HCT116 (cell line): ENCODE measurements around the gene EDN2. TPM values are rescaled to one million over a fixed set of nuclear protein-coding genes. Genes with fewer than 3 reads are reported as not detected.

Source experiments
- ATAC-seq: fragments of 200-7000 bp; cut with Tn5 transposase; 2 replicates; pipeline ENCODE4 v1.9.1; 2020; ENCODE audit warnings: mild to moderate bottlenecking, moderate library complexity
- BruUV-seq: library from RNA; stranded (reverse); fragments of 400-500 nt; replicated peaks from 2 replicates; lab custom pipeline; 2021; lab: Mats Ljungman, UMichigan
- CTCF ChIA-PET: fragments of 300-600 bp; sonication (Branson Sonifier 250); formaldehyde crosslinking; loops from one replicate; lab custom pipeline; 2021; ENCODE audit warnings: antibody characterized with exemption; lab: Charles Lee
- POLR2A ChIA-PET: fragments of 300-600, 350-600 bp; sonication (Branson Sonifier 250); formaldehyde crosslinking; loops from one replicate; lab custom pipeline; 2021; ENCODE audit warnings: antibody characterized with exemption; lab: Charles Lee
- RAD21 ChIA-PET, 2 experiments: fragments of 300-600 bp; sonication (Branson Sonifier 250); formaldehyde crosslinking; loops; one replicate each; lab custom pipeline; 2023; ENCODE audit warnings: low total read pairs in 2 of 2; ENCODE audit not compliant: uncharacterized antibody in 2 of 2, unreplicated experiment in 2 of 2, low non-redundant PET in 1 of 2; lab: Charles Lee
- DNase-seq: peaks from one replicate; pipeline ENCODE4 v3.0.0-alpha.2; 2010; ENCODE audit warnings: low read depth, low spot score
- H2AFZ ChIP-seq: fragments of 200-600 bp; shearing (Covaris generic), sonication (generic); 2 replicates; pipeline ENCODE4 v1.6.1; 2017; ENCODE audit warnings: low read depth, mixed run types, mixed read lengths, antibody characterized with exemption, low read length; ENCODE audit not compliant: poor library complexity, severe bottlenecking
- H3K27ac ChIP-seq: 2 replicates; pipeline ENCODE4 v1.5.1; 2012; ENCODE audit warnings: low read depth, low read length
- H3K27me3 ChIP-seq: fragments of 200-600 bp; sonication (generic); 2 replicates; pipeline ENCODE4 v1.6.1; 2016; ENCODE audit warnings: mixed run types, low read length, mixed read lengths; ENCODE audit not compliant: insufficient read depth
- H3K36me3 ChIP-seq, 2 experiments: fragments of 200-500 bp in 1 of 2; fragments of 200-600 bp in 1 of 2; sonication (Bioruptor generic) in 1 of 2; sonication (generic) in 1 of 2; 2 replicates each; pipeline versions ENCODE4 v1.5.1 to v1.6.1; 2014 to 2016; ENCODE audit warnings: low read length in 2 of 2, inconsistent platforms in 1 of 2, mixed read lengths in 1 of 2, mixed run types in 1 of 2; ENCODE audit not compliant: insufficient read depth in 2 of 2, control insufficient read depth in 1 of 2
- H3K4me1 ChIP-seq, 2 experiments: fragments of 200-600 bp in 1 of 2; sonication (generic) in 1 of 2; 2 replicates each; pipeline versions ENCODE4 v1.5.1 to v1.6.1; 2012 to 2017; ENCODE audit warnings: low read length in 2 of 2, inconsistent platforms in 1 of 2, mild to moderate bottlenecking in 1 of 2, mixed read lengths in 1 of 2, mixed run types in 1 of 2, moderate library complexity in 1 of 2; ENCODE audit not compliant: insufficient read depth in 2 of 2, control insufficient read depth in 1 of 2
- H3K4me2 ChIP-seq: fragments of 200-600 bp; sonication (generic); 2 replicates; pipeline ENCODE4 v1.6.1; 2017; ENCODE audit warnings: mixed run types, low read length, mixed read lengths
- H3K4me3 ChIP-seq, 2 experiments: fragments of 200-600 bp in 1 of 2; sonication (generic) in 1 of 2; replicated peaks in 1 of 2; 2 replicates each; pipeline ENCODE4 v1.5.1; 2011 to 2016; ENCODE audit warnings: low read length in 2 of 2, control low read depth in 1 of 2, low read depth in 1 of 2, mild to moderate bottlenecking in 1 of 2, mixed read lengths in 1 of 2, mixed run types in 1 of 2
- H3K79me2 ChIP-seq: fragments of 200-600 bp; sonication (generic); 2 replicates; pipeline ENCODE4 v1.6.1; 2017; ENCODE audit warnings: mild to moderate bottlenecking, mixed run types, low read length, moderate library complexity, mixed read lengths; ENCODE audit not compliant: insufficient read depth
- H3K9ac ChIP-seq: fragments of 200-600 bp; sonication (generic); 2 replicates; pipeline ENCODE4 v1.6.1; 2016; ENCODE audit warnings: low read length, mixed read lengths
- H3K9me2 ChIP-seq: fragments of 200-600 bp; sonication (generic), shearing (Covaris generic); 2 replicates; pipeline ENCODE4 v1.6.1; 2017; ENCODE audit warnings: mixed run types, mild to moderate bottlenecking, moderate library complexity; ENCODE audit not compliant: insufficient read depth
- H3K9me3 ChIP-seq, 2 experiments: fragments of 200-500 bp in 1 of 2; fragments of 200-600 bp in 1 of 2; sonication (Bioruptor generic) in 1 of 2; sonication (generic) in 1 of 2; 2 replicates each; pipeline ENCODE4 v1.6.1; 2014 to 2017; ENCODE audit warnings: low read length in 2 of 2, mixed read lengths in 2 of 2, inconsistent platforms in 1 of 2, low read depth in 1 of 2, mild to moderate bottlenecking in 1 of 2, mixed run types in 1 of 2, moderate library complexity in 1 of 2; ENCODE audit not compliant: control insufficient read depth in 1 of 2, insufficient read depth in 1 of 2
- H4K20me1 ChIP-seq: fragments of 200-600 bp; sonication (generic), shearing (Covaris generic); 2 replicates; pipeline ENCODE4 v1.6.1; 2017; ENCODE audit warnings: mixed run types, mild to moderate bottlenecking, moderate library complexity; ENCODE audit not compliant: insufficient read depth
- ATF3 ChIP-seq: IDR thresholded peaks from 2 replicates; pipeline ENCODE4 v1.6.1; 2012
- CBX3 ChIP-seq: IDR thresholded peaks from 2 replicates; pipeline ENCODE4 v1.6.1; 2012; ENCODE audit warnings: low read depth
- CEBPB ChIP-seq: IDR thresholded peaks from 2 replicates; pipeline ENCODE4 v1.6.1; 2012; ENCODE audit warnings: low read depth
- EZH2 ChIP-seq: fragments of 200-600 bp; sonication (generic); IDR thresholded peaks from 2 replicates; pipeline ENCODE4 v1.6.1; 2017; ENCODE audit warnings: antibody characterized with exemption, mixed run types
- EZH2phosphoT487 ChIP-seq: fragments of 200-600 bp; IDR thresholded peaks from 2 replicates; pipeline ENCODE4 v1.6.1; 2018; ENCODE audit warnings: antibody characterized with exemption, borderline replicate concordance
- JUND ChIP-seq: IDR thresholded peaks from 2 replicates; pipeline ENCODE4 v1.6.1; 2012
- POLR2A ChIP-seq: IDR thresholded peaks from 2 replicates; pipeline ENCODE4 v1.7.0; 2011; ENCODE audit warnings: borderline replicate concordance; ENCODE audit not compliant: insufficient read depth, insufficient read length; ENCODE audit errors: extremely low read depth
- POLR2AphosphoS5 ChIP-seq: IDR thresholded peaks from 2 replicates; pipeline ENCODE4 v1.6.1; 2011; ENCODE audit warnings: mild to moderate bottlenecking, low read depth, low read length, moderate library complexity
- RAD21 ChIP-seq: IDR thresholded peaks from 2 replicates; pipeline ENCODE4 v1.6.1; 2012; ENCODE audit warnings: low read depth, mild to moderate bottlenecking
- REST ChIP-seq: IDR thresholded peaks from 2 replicates; pipeline ENCODE4 v1.6.1; 2012; ENCODE audit warnings: low read depth
- SIN3A ChIP-seq: IDR thresholded peaks from 2 replicates; pipeline ENCODE4 v1.6.1; 2012; ENCODE audit warnings: low read depth
- SP1 ChIP-seq: IDR thresholded peaks from 2 replicates; pipeline ENCODE4 v1.6.1; 2012; ENCODE audit warnings: low read depth
- ZFX ChIP-seq: fragments of 450-650 bp; IDR thresholded peaks from 2 replicates; pipeline ENCODE4 v1.6.1; 2017
- intact Hi-C: fragments of 100-400 bp; cut with micrococcal nuclease; formaldehyde crosslinking; loops from 2 replicates; pipeline ENCODE4 v1.10.0; 2022
- total RNA-seq: library from RNA; stranded (reverse); gene quantifications from one replicate; pipeline ENCODE4 v1.2.1, GENCODE V29; 2021; ENCODE audit not compliant: unreplicated experiment

Gene EDN2
- total RNA-seq, 1 experiment from 2014 or later = not detected

GRCh38 chr1:41512701-41513382, 28.4 kb upstream of the EDN2 start:
- no peak overlapping the region for H2AFZ ChIP-seq
- RAD21 ChIA-PET = no interaction called here
- H3K4me2 ChIP-seq = no peak overlapping the region
- no peaks in the 10 kb centered on the region for H4K20me1 ChIP-seq
- H3K4me3 ChIP-seq = no peak overlapping the region
- H3K9ac ChIP-seq = no peak overlapping the region
- POLR2A ChIA-PET = no interaction called here
- no peaks in the 10 kb centered on the region for H3K9me3 ChIP-seq
- peaks cover 27 to 34% of the 10 kb centered on the region in 2 experiments for H3K4me1 ChIP-seq
- no peaks in the 10 kb centered on the region for H3K27me3 ChIP-seq
- no peak overlapping the region for H3K27ac ChIP-seq
- BruUV-seq = no TSS peak
- DNase-seq = no peak
- TF ChIP-seq POLR2AphosphoS5 = no peak
- no peak for TF ChIP-seq REST
- ATAC-seq = no peak
- intact Hi-C loops = no loop called here
- H3K79me2 ChIP-seq = no peaks in the 10 kb centered on the region
- CTCF ChIA-PET = interaction anchor here (0.8 to 1.0 kb wide), 2 partner anchors 8 to 17 kb away, joined by 3 read pairs; no protein-coding TSS in a partner anchor
- H3K36me3 ChIP-seq = no peaks in the 10 kb centered on the region
- no peaks in the 10 kb centered on the region for H3K9me2 ChIP-seq

- no peaks in the 10 kb centered on the region for H3K9me2 ChIP-seq
- peaks cover 24 to 27% of the 10 kb centered on the region in 2 experiments for H3K4me1 ChIP-seq
- no peak for DNase-seq
- BruUV-seq = no TSS peak
- no peak for ATAC-seq
- ChIA-PET CTCF (no interaction called here), POLR2A (no interaction called here), RAD21 (no interaction called here)
- H3K9me3 ChIP-seq = no peaks in the 10 kb centered on the region
- no peaks in the 10 kb centered on the region for H3K36me3 ChIP-seq
- H3K4me2 ChIP-seq = no peak overlapping the region
- no peak for TF ChIP-seq EZH2
- TF ChIP-seq POLR2AphosphoS5 = no peak
- no peak for TF ChIP-seq ZFX
- TF ChIP-seq SP1 = no peak
- no peak for TF ChIP-seq ATF3
- no peak for TF ChIP-seq RAD21
- TF ChIP-seq POLR2A = no peak
- no peak for TF ChIP-seq REST
- TF ChIP-seq SIN3A = no peak
- TF ChIP-seq CEBPB = no peak
- TF ChIP-seq JUND = no peak
- TF ChIP-seq CBX3 = no peak
- no peak for TF ChIP-seq EZH2phosphoT487
- TF ChIP-seq, all 23 proteins: peak for 0
- H3K4me3 ChIP-seq = no peak overlapping the region
- no peaks in the 10 kb centered on the region for H3K79me2 ChIP-seq
- intact Hi-C loops = no loop called here
- H2AFZ ChIP-seq = no peak overlapping the region
- no peaks in the 10 kb centered on the region for H4K20me1 ChIP-seq
- no peak overlapping the region for H3K27ac ChIP-seq
- H3K9ac ChIP-seq = no peak overlapping the region
- H3K27me3 ChIP-seq = no peaks in the 10 kb centered on the region
Measured at GRCh38 chr1:41511239-41511540, 26.7 kb upstream of the EDN2 start.
